AG10803 (cell line): Measurements from ENCODE around the gene RGL4.

Experiments used
- DNase-seq: peaks from one replicate; pipeline ENCODE4 v3.0.0; 2010; ENCODE audit warnings: low read depth
- H3K4me3 ChIP-seq: 2 replicates; pipeline ENCODE4 v1.5.1; 2011; ENCODE audit warnings: mild to moderate bottlenecking, low read length, control low read depth
- TF ChIP-seq, protein P1 (sequence below): conservative IDR thresholded peaks from 2 replicates; pipeline ENCODE4 v1.5.1; 2011; ENCODE audit warnings: mild to moderate bottlenecking, low read length, control low read depth, inconsistent platforms

The RGL4 gene

DNA sequence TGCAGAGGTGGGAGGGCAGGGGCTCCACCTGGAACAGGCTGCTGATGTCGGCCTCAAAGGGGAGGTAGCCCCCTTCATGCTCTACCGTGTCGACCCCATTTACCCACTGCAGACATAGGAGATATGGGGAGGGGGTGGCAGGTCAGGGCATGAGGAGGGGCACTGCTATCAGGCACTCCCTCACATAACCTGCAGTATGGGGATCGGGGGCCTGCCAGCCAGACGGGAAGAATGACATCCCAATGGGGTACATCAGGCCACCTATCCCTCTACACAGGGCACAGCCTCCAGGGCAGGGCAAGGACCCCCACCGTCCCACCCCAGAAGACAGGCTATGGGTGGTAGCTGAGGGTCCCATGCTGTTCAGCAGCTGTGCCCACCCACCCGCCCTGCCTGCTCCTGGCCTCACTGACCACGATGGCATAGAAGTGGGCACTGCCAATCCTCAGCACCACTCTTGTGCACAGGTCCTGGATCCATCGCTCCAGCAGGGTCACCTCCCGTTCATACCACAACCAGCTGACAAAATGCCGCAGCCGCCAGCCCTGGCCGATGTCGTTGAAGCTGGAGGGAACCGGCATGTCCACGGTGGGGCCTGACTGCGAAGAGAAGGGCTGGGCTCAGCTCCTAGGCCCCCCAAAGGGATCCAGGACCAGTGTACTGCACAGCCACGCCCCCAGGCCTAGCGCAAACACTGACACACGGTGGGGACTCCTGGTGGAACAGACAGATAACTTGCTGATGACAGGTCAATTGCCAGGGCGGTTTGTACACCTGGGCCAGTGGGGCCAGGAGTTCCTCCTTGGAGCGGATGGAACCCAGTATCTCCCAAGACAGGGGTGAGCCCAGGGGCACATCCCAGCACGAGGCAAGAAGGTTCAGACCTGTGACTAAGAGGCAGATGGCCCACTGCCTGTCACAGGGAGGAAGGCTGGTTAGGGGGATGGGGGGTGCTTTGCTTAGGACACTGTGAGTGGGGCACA is 24.1 kb downstream of the RGL4 start:
- H3K4me3 ChIP-seq = no peak overlapping the region
- DNase-seq = no peak
- TF ChIP-seq, protein P1, sequence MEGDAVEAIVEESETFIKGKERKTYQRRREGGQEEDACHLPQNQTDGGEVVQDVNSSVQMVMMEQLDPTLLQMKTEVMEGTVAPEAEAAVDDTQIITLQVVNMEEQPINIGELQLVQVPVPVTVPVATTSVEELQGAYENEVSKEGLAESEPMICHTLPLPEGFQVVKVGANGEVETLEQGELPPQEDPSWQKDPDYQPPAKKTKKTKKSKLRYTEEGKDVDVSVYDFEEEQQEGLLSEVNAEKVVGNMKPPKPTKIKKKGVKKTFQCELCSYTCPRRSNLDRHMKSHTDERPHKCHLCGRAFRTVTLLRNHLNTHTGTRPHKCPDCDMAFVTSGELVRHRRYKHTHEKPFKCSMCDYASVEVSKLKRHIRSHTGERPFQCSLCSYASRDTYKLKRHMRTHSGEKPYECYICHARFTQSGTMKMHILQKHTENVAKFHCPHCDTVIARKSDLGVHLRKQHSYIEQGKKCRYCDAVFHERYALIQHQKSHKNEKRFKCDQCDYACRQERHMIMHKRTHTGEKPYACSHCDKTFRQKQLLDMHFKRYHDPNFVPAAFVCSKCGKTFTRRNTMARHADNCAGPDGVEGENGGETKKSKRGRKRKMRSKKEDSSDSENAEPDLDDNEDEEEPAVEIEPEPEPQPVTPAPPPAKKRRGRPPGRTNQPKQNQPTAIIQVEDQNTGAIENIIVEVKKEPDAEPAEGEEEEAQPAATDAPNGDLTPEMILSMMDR = no peak

DNA sequence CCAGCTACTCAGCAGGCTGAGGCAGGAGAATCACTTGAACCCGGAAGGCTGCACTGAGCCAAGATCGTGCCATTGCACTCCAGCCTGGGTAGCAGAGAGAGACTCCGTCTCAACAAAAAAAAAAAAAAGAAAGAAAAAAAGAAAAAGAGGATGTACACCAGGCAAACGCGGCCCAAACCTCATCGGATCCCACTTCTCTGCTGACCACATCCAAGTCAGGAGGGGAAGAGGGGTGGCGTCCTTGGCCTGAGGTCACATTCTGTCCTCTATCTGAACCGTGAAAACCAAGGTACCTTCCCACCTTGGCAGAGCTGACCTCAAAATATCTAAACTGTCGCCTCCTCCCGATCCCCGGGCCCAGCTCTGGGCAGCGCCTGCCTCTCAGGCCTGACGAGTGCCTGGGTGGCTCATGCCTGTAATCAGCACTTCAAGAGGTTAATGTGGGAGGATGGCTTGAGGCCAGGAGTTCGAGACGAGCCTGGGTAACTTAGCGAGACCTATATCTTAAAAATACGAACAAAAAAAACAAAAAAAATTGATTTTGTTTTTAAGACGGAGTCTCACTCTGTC is 25.1 kb downstream of the RGL4 start:
- no peak for DNase-seq
- TF ChIP-seq, protein P1 = no peak
- peak overlapping the region; percentile 86; the same call in 1 of the 2 replicates for H3K4me3 ChIP-seq

DNA sequence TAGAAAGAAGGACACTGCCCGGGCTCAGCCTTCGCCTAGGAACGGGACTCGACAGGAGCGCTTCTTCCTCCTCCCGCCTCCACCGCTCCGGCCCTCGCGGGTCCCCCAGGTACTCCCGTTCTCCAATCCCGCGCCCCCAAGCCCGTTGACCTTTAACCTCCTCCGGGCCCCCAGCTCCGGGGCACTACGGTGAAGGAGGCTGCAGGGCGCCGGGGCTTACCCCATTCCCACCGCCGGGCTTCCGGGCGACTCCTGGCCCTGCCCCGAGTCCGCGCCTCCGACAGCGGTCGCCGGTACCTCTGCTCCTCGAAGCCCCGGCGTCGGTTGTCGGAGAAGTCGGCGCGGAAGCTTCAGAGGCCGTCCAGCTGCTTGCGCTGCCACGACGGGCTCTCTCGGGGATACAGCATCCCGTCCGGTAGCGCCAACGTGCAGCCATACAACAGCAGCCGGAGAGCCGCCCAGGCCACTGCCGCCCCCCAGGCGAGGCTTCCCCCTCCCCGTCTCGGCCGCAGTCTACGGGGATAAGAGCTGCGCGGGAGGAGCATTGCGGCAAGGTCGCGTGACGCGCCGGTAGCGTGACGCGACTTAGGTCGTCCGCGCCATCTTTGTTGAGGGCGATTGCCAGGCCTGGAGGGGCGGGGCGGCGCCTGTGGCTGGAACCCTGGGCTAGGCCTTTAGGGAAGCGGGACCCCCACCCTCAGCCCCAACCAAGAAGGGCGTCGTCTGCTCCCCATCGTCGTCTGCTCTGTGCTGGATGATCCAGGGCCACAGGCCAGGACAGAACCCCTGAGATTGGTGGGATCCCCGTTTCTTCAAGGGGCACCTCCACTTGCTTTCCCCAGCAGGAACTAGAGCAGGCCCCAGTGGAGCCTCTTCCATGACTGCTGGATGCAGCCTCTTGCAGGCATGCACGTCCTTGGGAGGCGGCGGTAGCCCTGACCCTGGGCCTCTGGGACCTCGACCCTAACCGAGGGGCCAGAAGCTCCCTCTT is 26.3 kb downstream of the RGL4 start:
- DNase-seq = peak; percentile 80
- TF ChIP-seq, protein P1 = no peak
- H3K4me3 ChIP-seq = peak overlapping the region; percentile 86

DNA sequence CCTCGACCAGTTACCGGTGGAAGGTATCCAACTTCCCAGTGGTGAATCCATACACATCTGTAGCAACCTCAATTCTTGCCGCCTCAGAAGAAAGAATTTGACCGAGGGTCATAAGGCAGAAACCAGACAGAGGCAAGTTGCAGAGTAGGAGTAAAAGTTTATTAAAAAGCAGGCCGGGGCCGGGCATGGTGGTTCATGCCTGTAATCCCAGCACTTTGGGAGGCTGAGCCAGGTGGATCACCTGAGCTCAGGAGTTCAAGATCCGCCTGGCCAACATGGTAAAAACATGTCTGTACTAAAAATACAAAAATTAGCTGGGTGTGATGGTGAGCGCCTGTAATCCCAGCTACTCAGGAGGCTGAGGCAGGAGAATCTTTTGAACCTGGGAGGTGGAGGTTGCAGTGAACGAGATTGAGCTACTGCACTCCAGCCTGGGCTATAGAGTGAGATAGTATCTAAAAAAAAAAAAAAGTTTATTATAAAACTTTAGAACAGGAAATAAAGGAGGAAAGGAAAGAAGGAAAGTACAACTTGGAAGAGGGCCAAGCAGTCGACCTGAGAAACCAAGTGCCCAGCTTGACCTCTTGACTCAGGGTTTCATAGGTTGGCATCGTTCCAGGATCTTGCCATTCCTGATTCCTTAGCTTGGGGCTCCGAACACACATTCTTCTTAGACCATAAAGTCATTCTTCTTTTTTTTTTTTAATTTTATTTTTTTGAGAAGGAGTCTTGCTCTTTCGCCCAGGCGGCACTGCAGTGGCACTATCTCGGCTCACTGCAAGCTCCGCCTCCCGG is 27.8 kb downstream of the RGL4 start:
- DNase-seq = no peak
- TF ChIP-seq, protein P1 = no peak

DNA sequence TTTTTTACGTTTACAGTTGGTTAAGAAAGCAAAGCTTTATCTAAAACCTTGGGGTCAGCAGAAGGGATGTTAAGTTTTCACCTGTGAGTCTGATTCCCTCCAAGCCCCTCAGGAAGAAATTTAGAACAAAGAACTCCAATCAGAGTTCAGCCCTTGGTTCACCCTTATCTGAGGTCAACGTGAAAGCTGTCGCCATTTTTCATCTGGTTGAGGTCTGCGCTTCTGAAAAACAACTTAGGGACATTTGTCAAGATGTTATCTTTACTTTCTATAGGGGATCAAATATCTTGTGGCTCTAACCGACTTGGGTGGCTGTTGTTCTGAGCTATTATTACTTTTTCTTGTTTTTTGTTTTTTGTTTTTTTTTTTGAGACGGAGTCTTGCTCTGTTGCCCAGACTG is 30.0 kb downstream of the RGL4 start:
- no peak for DNase-seq
- H3K4me3 ChIP-seq = no peak overlapping the region
- TF ChIP-seq, protein P1 = no peak

More for the DNA sequence above, 27.8 kb downstream of the RGL4 start:
- no peak overlapping the region for H3K4me3 ChIP-seq

DNA sequence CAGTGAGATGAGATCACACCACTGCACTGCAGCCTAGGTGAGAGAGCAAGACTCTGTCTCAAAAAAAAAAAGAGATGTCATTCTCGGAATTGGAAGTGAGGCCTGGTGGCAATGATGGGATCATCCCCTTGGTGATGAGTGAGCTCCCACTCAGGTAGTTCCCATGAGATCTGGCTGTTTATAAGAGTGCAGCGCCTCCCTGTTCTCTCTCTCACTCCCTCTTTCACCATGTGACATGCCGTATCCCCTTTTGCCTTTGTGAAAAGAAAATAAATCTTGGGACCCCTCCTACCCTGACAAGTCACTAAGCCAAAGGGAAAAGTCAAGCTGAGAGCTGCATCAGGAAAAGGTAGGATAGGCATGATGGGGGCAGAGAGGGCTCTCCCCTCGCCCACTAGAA is 31.3 kb downstream of the RGL4 start:
- no peak overlapping the region for H3K4me3 ChIP-seq
- DNase-seq = no peak
- TF ChIP-seq, protein P1 = no peak
